Measurements from ENCODE around the gene DDX39B. TPM values are rescaled to one million over a fixed set of nuclear protein-coding genes. Genes with fewer than 3 reads are reported as not detected.

Gene DDX39B
- total RNA-seq, 1 donor from 2014 or later, result 265 TPM

DNA sequence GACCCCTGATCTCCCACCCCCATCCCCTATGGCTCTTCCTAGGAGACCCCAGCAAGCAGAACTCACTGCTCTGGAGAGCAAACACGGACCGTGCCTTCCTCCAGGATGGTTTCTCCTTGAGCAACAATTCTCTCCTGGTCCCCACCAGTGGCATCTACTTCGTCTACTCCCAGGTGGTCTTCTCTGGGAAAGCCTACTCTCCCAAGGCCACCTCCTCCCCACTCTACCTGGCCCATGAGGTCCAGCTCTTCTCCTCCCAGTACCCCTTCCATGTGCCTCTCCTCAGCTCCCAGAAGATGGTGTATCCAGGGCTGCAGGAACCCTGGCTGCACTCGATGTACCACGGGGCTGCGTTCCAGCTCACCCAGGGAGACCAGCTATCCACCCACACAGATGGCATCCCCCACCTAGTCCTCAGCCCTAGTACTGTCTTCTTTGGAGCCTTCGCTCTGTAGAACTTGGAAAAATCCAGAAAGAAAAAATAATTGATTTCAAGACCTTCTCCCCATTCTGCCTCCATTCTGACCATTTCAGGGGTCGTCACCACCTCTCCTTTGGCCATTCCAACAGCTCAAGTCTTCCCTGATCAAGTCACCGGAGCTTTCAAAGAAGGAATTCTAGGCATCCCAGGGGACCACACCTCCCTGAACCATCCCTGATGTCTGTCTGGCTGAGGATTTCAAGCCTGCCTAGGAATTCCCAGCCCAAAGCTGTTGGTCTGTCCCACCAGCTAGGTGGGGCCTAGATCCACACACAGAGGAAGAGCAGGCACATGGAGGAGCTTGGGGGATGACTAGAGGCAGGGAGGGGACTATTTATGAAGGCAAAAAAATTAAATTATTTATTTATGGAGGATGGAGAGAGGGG, 31.7 kb upstream of the DDX39B start:
- DNase-seq, result no peak
- no peaks in the 10 kb centered on the region for H3K36me3 ChIP-seq
- H3K9me3 ChIP-seq, result no peaks in the 10 kb centered on the region
- intact Hi-C loops (cut with DNase I), result no loop called here
- H3K4me1 ChIP-seq, result peaks cover 15% of the 10 kb centered on the region
- H3K27me3 ChIP-seq (ENCODE audit: low read depth), result no peaks in the 10 kb centered on the region
- TF ChIP-seq, protein P1, sequence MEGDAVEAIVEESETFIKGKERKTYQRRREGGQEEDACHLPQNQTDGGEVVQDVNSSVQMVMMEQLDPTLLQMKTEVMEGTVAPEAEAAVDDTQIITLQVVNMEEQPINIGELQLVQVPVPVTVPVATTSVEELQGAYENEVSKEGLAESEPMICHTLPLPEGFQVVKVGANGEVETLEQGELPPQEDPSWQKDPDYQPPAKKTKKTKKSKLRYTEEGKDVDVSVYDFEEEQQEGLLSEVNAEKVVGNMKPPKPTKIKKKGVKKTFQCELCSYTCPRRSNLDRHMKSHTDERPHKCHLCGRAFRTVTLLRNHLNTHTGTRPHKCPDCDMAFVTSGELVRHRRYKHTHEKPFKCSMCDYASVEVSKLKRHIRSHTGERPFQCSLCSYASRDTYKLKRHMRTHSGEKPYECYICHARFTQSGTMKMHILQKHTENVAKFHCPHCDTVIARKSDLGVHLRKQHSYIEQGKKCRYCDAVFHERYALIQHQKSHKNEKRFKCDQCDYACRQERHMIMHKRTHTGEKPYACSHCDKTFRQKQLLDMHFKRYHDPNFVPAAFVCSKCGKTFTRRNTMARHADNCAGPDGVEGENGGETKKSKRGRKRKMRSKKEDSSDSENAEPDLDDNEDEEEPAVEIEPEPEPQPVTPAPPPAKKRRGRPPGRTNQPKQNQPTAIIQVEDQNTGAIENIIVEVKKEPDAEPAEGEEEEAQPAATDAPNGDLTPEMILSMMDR (IDR thresholded peaks at IDR 0.05), result no peak
- no peak overlapping the region for H3K27ac ChIP-seq
- H3K4me3 ChIP-seq, result no peak overlapping the region
- no peak for ATAC-seq

DNA sequence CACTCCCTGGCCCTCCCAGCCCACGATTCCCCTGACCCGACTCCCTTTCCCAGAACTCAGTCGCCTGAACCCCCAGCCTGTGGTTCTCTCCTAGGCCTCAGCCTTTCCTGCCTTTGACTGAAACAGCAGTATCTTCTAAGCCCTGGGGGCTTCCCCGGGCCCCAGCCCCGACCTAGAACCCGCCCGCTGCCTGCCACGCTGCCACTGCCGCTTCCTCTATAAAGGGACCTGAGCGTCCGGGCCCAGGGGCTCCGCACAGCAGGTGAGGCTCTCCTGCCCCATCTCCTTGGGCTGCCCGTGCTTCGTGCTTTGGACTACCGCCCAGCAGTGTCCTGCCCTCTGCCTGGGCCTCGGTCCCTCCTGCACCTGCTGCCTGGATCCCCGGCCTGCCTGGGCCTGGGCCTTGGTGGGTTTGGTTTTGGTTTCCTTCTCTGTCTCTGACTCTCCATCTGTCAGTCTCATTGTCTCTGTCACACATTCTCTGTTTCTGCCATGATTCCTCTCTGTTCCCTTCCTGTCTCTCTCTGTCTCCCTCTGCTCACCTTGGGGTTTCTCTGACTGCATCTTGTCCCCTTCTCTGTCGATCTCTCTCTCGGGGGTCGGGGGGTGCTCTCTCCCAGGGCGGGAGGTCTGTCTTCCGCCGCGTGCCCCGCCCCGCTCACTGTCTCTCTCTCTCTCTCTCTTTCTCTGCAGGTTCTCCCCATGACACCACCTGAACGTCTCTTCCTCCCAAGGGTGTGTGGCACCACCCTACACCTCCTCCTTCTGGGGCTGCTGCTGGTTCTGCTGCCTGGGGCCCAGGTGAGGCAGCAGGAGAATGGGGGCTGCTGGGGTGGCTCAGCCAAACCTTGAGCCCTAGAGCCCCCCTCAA, 30.5 kb upstream of the DDX39B start, which contains the start of gene LTA:
Gene LTA, plus strand, starts transcription at position 249 of the 871 bp plus-strand sequence. Its CDS starts 454 bp downstream, at position 703.
- DNase-seq (no peak), ATAC-seq (peak in 1 of 2 donors; percentile 13)
- H3K4me3 ChIP-seq, result peak within 1 kb of the TSS; percentile 31
- H3K27me3 ChIP-seq (ENCODE audit: low read depth), result no peaks in the 10 kb centered on the region
- intact Hi-C loops (cut with DNase I), result no loop called here
- H3K36me3 ChIP-seq, result no peaks in the 10 kb centered on the region
- H3K27ac ChIP-seq, result peak within 1 kb of the TSS; percentile 36
- TF ChIP-seq, protein P1 (IDR thresholded peaks at IDR 0.05), result no peak
- no peaks in the 10 kb centered on the region for H3K9me3 ChIP-seq
- H3K4me1 ChIP-seq, result peaks cover 16% of the 10 kb centered on the region

DNA sequence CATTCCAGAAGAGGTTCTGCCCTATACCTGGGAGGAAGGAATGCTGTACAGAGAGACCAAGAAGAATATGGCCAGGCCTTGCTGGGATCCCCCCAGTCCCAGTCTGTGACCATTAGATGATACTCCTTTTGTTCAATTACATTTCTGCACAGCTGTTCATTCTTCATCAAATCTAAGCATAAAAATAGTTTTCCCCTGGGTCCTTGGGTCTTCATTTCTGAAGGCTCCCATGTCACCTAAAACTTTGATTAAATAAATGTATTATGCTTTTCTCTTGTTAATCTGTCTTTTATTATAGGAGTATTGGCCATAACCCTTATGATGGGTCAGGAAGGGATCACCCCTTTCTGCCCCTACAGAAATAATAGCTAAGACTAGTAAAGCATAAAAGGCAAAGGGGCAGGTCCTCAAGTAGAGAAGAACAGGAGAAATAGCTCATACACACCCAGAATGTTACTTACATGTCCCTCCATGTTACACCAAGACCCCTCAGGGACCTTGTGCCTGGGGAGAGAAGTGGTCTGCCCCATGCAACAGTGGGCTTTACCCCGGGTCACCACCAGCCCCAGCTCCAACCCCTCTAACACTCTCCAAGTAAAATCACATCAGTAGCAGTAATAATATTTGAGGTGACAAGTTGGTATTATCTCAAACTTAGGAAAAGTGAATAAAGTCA, 28.2 kb upstream of the DDX39B start:
- no peak overlapping the region for H3K27ac ChIP-seq
- TF ChIP-seq, protein P1 (IDR thresholded peaks at IDR 0.05), result no peak
- H3K9me3 ChIP-seq, result no peaks in the 10 kb centered on the region
- intact Hi-C loops (cut with DNase I), result no loop called here
- no peak overlapping the region for H3K4me3 ChIP-seq
- H3K27me3 ChIP-seq (ENCODE audit: low read depth), result no peaks in the 10 kb centered on the region
- DNase-seq (no peak), ATAC-seq (no peak)
- H3K36me3 ChIP-seq, result no peaks in the 10 kb centered on the region
- H3K4me1 ChIP-seq, result peaks cover 12% of the 10 kb centered on the region

GRCh38 chr6:31568537-31568961, 26.7 kb upstream of the DDX39B start:
- intact Hi-C loops (cut with DNase I), result no loop called here
- ATAC-seq, result peak; percentile 66 to 83
- Histone ChIP-seq H3K4me1 (peaks cover 12% of the 10 kb centered on the region), H3K27ac (peak overlapping the region; percentile 6), H3K36me3 (no peaks in the 10 kb centered on the region), H3K27me3 (ENCODE audit: low read depth) (no peaks in the 10 kb centered on the region), H3K4me3 (no peak overlapping the region), H3K9me3 (no peaks in the 10 kb centered on the region)
- DNase-seq, result no peak
- TF ChIP-seq, protein P1 (IDR thresholded peaks at IDR 0.05), result no peak

Measured in lower lobe of right lung (tissue), 2 donors.